Measurements from ENCODE around the gene PTCRA. TPM values are rescaled to one million over a fixed set of nuclear protein-coding genes. Genes with fewer than 3 reads are reported as not detected.
"Not testable (repeated sequence)": the region's sequence is repeated elsewhere in the genome, so short reads cannot be mapped to it uniquely, and the experiment has no call there.

Gene PTCRA
- total RNA-seq, 1 donor from 2014 or later = not detected

GRCh38 chr6:42938987-42939809 is 23.3 kb downstream of the PTCRA start:
- FAIRE-seq (no peak), DNase-seq (ENCODE audit: low spot score in 2 of 2) (no peak)

- DNase-seq (ENCODE audit: low spot score in 2 of 2) (no peak), FAIRE-seq (no peak)
Observed at GRCh38 chr6:42939810-42940167, 23.9 kb downstream of the PTCRA start.

- FAIRE-seq (no peak), DNase-seq (ENCODE audit: low spot score in 2 of 2) (no peak)
Observed at GRCh38 chr6:42940493-42941045, 24.7 kb downstream of the PTCRA start.

- FAIRE-seq; DNase-seq (ENCODE audit: low spot score in 2 of 2): not testable (repeated sequence)
Observed at GRCh38 chr6:42941356-42941755, 25.5 kb downstream of the PTCRA start.

GRCh38 chr6:42942444-42942843 is 26.6 kb downstream of the PTCRA start:
- no peak for DNase-seq (ENCODE audit: low spot score in 2 of 2)
- FAIRE-seq = no peak

- FAIRE-seq (no peak), DNase-seq (ENCODE audit: low spot score in 2 of 2) (no peak)
Observed at GRCh38 chr6:42947950-42948349, 32.1 kb downstream of the PTCRA start.

GRCh38 chr6:42952389-42952788 is 36.5 kb downstream of the PTCRA start:
- FAIRE-seq (no peak), DNase-seq (ENCODE audit: low spot score in 2 of 2) (no peak)

GRCh38 chr6:42954405-42954804 is 38.6 kb downstream of the PTCRA start:
- not testable (repeated sequence) for FAIRE-seq

GRCh38 chr6:42958125-42958524 is 42.3 kb downstream of the PTCRA start:
- no peak for DNase-seq (ENCODE audit: low spot score in 2 of 2)
- FAIRE-seq = no peak

More at GRCh38 chr6:42954405-42954804, 38.6 kb downstream of the PTCRA start:
- not testable (repeated sequence) for DNase-seq (ENCODE audit: low spot score in 2 of 2)

GRCh38 chr6:42959917-42960242 is 44.0 kb downstream of the PTCRA start:
- DNase-seq (ENCODE audit: low spot score in 2 of 2) (no peak), FAIRE-seq (no peak)

- DNase-seq (ENCODE audit: low spot score in 2 of 2) (peak in 1 of 2 donors; percentile 56), FAIRE-seq (no peak)
Observed at GRCh38 chr6:42960243-42961019, 44.6 kb downstream of the PTCRA start, which contains the start of gene GNMT. Gene GNMT, plus strand, starts transcription at chr6:42960754. Its CDS starts 14 bp downstream, at chr6:42960768.

- no peak for DNase-seq (ENCODE audit: low spot score in 2 of 2)
- FAIRE-seq = no peak
Observed at GRCh38 chr6:42961020-42961470, 45.2 kb downstream of the PTCRA start.

- DNase-seq (ENCODE audit: low spot score in 2 of 2) (no peak), FAIRE-seq (no peak)
Observed at GRCh38 chr6:42962096-42962495, 46.2 kb downstream of the PTCRA start.

GRCh38 chr6:42962502-42963178 is 46.8 kb downstream of the PTCRA start:
- FAIRE-seq (no peak), DNase-seq (ENCODE audit: low spot score in 2 of 2) (no peak)

GRCh38 chr6:42963179-42963854 is 47.5 kb downstream of the PTCRA start:
- DNase-seq (ENCODE audit: low spot score in 2 of 2) (no peak), FAIRE-seq (no peak)

- FAIRE-seq = no peak
- no peak for DNase-seq (ENCODE audit: low spot score in 2 of 2)
Observed at GRCh38 chr6:42963855-42964605, 48.2 kb downstream of the PTCRA start.

GRCh38 chr6:42966571-42966970 is 50.7 kb downstream of the PTCRA start:
- no peak for FAIRE-seq

GRCh38 chr6:42967228-42967627 is 51.4 kb downstream of the PTCRA start:
- no peak for FAIRE-seq
- DNase-seq (ENCODE audit: low spot score in 2 of 2) = no peak

More at GRCh38 chr6:42966571-42966970, 50.7 kb downstream of the PTCRA start:
- no peak for DNase-seq (ENCODE audit: low spot score in 2 of 2)

GRCh38 chr6:42968126-42968701 is 52.4 kb downstream of the PTCRA start:
- DNase-seq (ENCODE audit: low spot score in 2 of 2) = no peak
- FAIRE-seq = no peak
